Spleen (tissue), 7 donors: ENCODE data around the gene SBF1.

Source experiments
- POLR2A ChIP-seq, 3 donors: fragments of 450-650 bp; IDR thresholded peaks; one replicate each; pipeline ENCODE4 v1.5.1; 2017; ENCODE audit warnings: antibody characterized with exemption in 3 of 3, mild to moderate bottlenecking in 1 of 3
- POLR2AphosphoS5 ChIP-seq, 3 donors: sonication (generic); formaldehyde crosslinking; IDR thresholded peaks; one replicate each; pipeline ENCODE4 v1.5.1; 2017; ENCODE audit warnings: antibody characterized with exemption in 3 of 3
- TF ChIP-seq, protein P1 (sequence below), 11 experiments: fragments of 200-600 bp in 7 of 11; fragments of 450-650 bp in 4 of 11; sonication (generic) in 4 of 11; IDR thresholded peaks in 8 of 11; conservative IDR thresholded peaks in 3 of 11; 1 replicate in 7 of 11; 2 replicates in 4 of 11; pipeline versions ENCODE4 v1.4.0 to v1.8.0; 2016 to 2021; ENCODE audit warnings: antibody characterized with exemption in 11 of 11, inconsistent platforms in 4 of 11, mild to moderate bottlenecking in 1 of 11
- donor health status: DM: no; HTN: no; CAD: no; lungs with moderate emphysema.
- donor health status: DM: no; HTN: no; CAD: no.
- donor health status: DM: no; HTN: no; CAD: no.

DNA sequence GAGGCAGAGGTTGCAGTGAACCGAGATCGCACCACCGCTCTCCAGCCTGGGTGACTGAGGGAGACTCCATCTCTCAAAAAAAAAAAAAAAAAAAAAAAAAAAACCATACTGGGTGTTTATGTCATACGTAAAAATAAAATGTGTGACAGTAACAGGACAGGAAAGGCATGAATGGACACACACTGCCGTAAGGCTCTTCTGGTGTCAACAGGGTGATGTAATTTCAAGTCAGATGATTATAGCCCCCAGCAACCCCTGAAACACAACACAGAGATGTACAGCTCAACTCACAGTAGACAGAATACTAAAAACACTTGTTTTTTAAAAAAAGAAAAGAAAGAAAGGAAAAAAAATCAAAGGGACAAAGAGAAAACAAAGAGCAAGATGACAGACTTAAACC lies 22.2 kb downstream of the SBF1 start:
- TF ChIP-seq, protein P1, sequence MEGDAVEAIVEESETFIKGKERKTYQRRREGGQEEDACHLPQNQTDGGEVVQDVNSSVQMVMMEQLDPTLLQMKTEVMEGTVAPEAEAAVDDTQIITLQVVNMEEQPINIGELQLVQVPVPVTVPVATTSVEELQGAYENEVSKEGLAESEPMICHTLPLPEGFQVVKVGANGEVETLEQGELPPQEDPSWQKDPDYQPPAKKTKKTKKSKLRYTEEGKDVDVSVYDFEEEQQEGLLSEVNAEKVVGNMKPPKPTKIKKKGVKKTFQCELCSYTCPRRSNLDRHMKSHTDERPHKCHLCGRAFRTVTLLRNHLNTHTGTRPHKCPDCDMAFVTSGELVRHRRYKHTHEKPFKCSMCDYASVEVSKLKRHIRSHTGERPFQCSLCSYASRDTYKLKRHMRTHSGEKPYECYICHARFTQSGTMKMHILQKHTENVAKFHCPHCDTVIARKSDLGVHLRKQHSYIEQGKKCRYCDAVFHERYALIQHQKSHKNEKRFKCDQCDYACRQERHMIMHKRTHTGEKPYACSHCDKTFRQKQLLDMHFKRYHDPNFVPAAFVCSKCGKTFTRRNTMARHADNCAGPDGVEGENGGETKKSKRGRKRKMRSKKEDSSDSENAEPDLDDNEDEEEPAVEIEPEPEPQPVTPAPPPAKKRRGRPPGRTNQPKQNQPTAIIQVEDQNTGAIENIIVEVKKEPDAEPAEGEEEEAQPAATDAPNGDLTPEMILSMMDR (IDR thresholded peaks at IDR 0.05 in 8 of 11, conservative IDR thresholded peaks at IDR 0.05 in 3 of 11) = no peak
- TF ChIP-seq POLR2AphosphoS5 (IDR thresholded peaks at IDR 0.05) (no peak), POLR2A (IDR thresholded peaks at IDR 0.05) (no peak)
